PC-3 (cell line): ENCODE results near the gene PER2. TPM values are rescaled to one million over a fixed set of nuclear protein-coding genes. Genes with fewer than 3 reads are reported as not detected.

Experiments
- ATAC-seq: fragments of 200-7000 bp; cut with Tn5 transposase; 2 replicates; pipeline ENCODE4 v1.9.1; 2020; ENCODE audit warnings: mild to moderate bottlenecking, moderate library complexity
- BruUV-seq: library from RNA; stranded (reverse); fragments of 400-500 nt; replicated peaks from 2 replicates; lab custom pipeline; 2021; lab: Mats Ljungman, UMichigan
- CTCF ChIA-PET: fragments of 300-600 bp; sonication (Branson Sonifier 250); formaldehyde crosslinking; loops from one replicate; lab custom pipeline; 2022; ENCODE audit warnings: antibody characterized with exemption; lab: Charles Lee
- POLR2A ChIA-PET: fragments of 300-600 bp; sonication (Branson Sonifier 250); formaldehyde crosslinking; loops from one replicate; lab custom pipeline; 2022; ENCODE audit warnings: antibody characterized with exemption; ENCODE audit not compliant: unreplicated experiment; lab: Charles Lee
- DNase-seq: peaks from one replicate; pipeline ENCODE4 v3.0.0-alpha.2; 2015
- H2AFZ ChIP-seq: fragments of 300-600 bp; sonication (generic); 2 replicates; pipeline ENCODE4 v1.6.0; 2016; ENCODE audit warnings: antibody characterized with exemption, low read length
- H3F3A ChIP-seq: fragments of 300-600 bp; sonication (generic); one replicate; pipeline ENCODE4 v1.6.0; 2017; ENCODE audit warnings: antibody characterized with exemption, low read length, control low read depth, mild to moderate bottlenecking; ENCODE audit not compliant: unreplicated experiment
- H3K27ac ChIP-seq: fragments of 300-600 bp; sonication (generic); 2 replicates; pipeline ENCODE4 v1.5.1; 2016; ENCODE audit warnings: mild to moderate bottlenecking, low read length
- H3K27me3 ChIP-seq: fragments of 300-600 bp; sonication (generic); 2 replicates; pipeline ENCODE4 v1.6.1; 2016; ENCODE audit warnings: low read length, mixed read lengths
- H3K36me3 ChIP-seq: fragments of 300-600 bp; sonication (generic); 2 replicates; pipeline ENCODE4 v1.6.1; 2016; ENCODE audit warnings: low read depth, mixed run types, low read length, mixed read lengths
- H3K4me1 ChIP-seq: fragments of 300-600 bp; sonication (generic); 2 replicates; pipeline ENCODE4 v1.5.1; 2016; ENCODE audit warnings: low read length; ENCODE audit not compliant: insufficient read depth
- H3K4me2 ChIP-seq: fragments of 300-600 bp; sonication (generic); 2 replicates; pipeline ENCODE4 v1.6.0; 2016; ENCODE audit warnings: low read length
- H3K4me3 ChIP-seq: fragments of 300-600 bp; sonication (generic); 2 replicates; pipeline ENCODE4 v1.5.1; 2016; ENCODE audit warnings: mild to moderate bottlenecking, low read length, mixed read lengths
- H3K79me2 ChIP-seq: fragments of 300-600 bp; sonication (generic); 2 replicates; pipeline ENCODE4 v1.6.1; 2017; ENCODE audit warnings: low read length, mixed read lengths
- H3K9ac ChIP-seq: fragments of 300-600 bp; sonication (generic); 2 replicates; pipeline ENCODE4 v1.6.0; 2016; ENCODE audit warnings: mild to moderate bottlenecking, low read length
- H3K9me2 ChIP-seq: fragments of 300-600 bp; sonication (generic); replicated peaks from 2 replicates; pipeline ENCODE4 v1.6.1; 2016; ENCODE audit warnings: mixed run types, low read length, mixed read lengths
- H3K9me3 ChIP-seq: fragments of 300-600 bp; sonication (generic); 2 replicates; pipeline ENCODE4 v1.6.1; 2016; ENCODE audit warnings: low read length, mixed read lengths
- H4K20me1 ChIP-seq: fragments of 300-600 bp; sonication (generic); 2 replicates; pipeline ENCODE4 v1.6.1; 2016; ENCODE audit warnings: low read length, mixed read lengths
- EZH2 ChIP-seq: fragments of 300-600 bp; sonication (generic); IDR thresholded peaks from one replicate; pipeline ENCODE4 v1.6.1; 2017; ENCODE audit warnings: antibody characterized with exemption, mild to moderate bottlenecking, low read length; ENCODE audit not compliant: unreplicated experiment
- EZH2phosphoT487 ChIP-seq: fragments of 300-600 bp; sonication (generic); IDR thresholded peaks from 2 replicates; pipeline ENCODE4 v1.6.1; 2018; ENCODE audit warnings: mild to moderate bottlenecking, antibody characterized with exemption, low read length, borderline replicate concordance
- intact Hi-C: fragments of 100-400 bp; cut with micrococcal nuclease; formaldehyde crosslinking; loops from 2 replicates; pipeline ENCODE4 v1.9.0; 2023
- total RNA-seq: library from RNA; depleted of rRNA; stranded (reverse); fragments of >200 nt; gene quantifications from 2 replicates; pipeline ENCODE4 v1.2.3, GENCODE V29; 2014
- TF ChIP-seq, protein P1 (sequence below): fragments of 300-600 bp; sonication (generic); conservative IDR thresholded peaks from 2 replicates; pipeline ENCODE4 v1.5.1; 2017; ENCODE audit warnings: antibody characterized with exemption, low read depth, mild to moderate bottlenecking, low read length

Gene PER2
- total RNA-seq, 1 experiment from 2014 or later = 8.6 TPM

DNA sequence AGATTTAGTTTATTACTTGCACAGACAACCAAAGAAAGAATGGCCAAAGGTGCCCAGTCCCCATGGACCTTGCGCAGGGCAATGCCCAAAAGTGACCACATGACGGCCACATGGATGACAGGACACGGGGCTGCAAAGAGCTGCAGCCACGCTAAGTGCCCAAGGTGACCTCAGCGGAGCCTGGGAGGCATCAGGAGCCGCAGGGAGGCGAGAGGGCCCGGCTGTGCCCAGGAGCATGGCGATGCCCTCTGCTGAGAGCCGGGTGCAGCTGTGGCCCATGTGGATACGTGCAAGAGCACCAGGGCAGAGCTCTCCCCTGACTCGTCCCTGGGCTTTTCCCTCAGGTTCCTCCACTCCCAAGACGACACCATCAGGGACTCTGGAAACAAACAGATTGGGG, 63.3 kb downstream of the PER2 start:
- no peaks in the 10 kb centered on the region for H3K79me2 ChIP-seq
- no peak overlapping the region for H3K27ac ChIP-seq
- no peaks in the 10 kb centered on the region for H3K36me3 ChIP-seq
- H3K4me1 ChIP-seq = no peaks in the 10 kb centered on the region
- no peak; the same call in 1 of the 2 replicates for ATAC-seq
- ChIA-PET CTCF (no interaction called here), POLR2A (no interaction called here)
- no peak overlapping the region for H3K4me3 ChIP-seq
- intact Hi-C loops = no loop called here
- H3K9me3 ChIP-seq = no peaks in the 10 kb centered on the region
- TF ChIP-seq EZH2phosphoT487 (no peak), EZH2 (no peak)
- TF ChIP-seq, protein P1, sequence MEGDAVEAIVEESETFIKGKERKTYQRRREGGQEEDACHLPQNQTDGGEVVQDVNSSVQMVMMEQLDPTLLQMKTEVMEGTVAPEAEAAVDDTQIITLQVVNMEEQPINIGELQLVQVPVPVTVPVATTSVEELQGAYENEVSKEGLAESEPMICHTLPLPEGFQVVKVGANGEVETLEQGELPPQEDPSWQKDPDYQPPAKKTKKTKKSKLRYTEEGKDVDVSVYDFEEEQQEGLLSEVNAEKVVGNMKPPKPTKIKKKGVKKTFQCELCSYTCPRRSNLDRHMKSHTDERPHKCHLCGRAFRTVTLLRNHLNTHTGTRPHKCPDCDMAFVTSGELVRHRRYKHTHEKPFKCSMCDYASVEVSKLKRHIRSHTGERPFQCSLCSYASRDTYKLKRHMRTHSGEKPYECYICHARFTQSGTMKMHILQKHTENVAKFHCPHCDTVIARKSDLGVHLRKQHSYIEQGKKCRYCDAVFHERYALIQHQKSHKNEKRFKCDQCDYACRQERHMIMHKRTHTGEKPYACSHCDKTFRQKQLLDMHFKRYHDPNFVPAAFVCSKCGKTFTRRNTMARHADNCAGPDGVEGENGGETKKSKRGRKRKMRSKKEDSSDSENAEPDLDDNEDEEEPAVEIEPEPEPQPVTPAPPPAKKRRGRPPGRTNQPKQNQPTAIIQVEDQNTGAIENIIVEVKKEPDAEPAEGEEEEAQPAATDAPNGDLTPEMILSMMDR = no peak
- no peak for DNase-seq
- no peak overlapping the region for H3K4me2 ChIP-seq
- H3K9me2 ChIP-seq = no peaks in the 10 kb centered on the region
- H2AFZ ChIP-seq = no peak overlapping the region
- no TSS peak for BruUV-seq
- no peaks in the 10 kb centered on the region for H3F3A ChIP-seq
- no peaks in the 10 kb centered on the region for H4K20me1 ChIP-seq
- H3K27me3 ChIP-seq = no peaks in the 10 kb centered on the region
- H3K9ac ChIP-seq = no peak overlapping the region

DNA sequence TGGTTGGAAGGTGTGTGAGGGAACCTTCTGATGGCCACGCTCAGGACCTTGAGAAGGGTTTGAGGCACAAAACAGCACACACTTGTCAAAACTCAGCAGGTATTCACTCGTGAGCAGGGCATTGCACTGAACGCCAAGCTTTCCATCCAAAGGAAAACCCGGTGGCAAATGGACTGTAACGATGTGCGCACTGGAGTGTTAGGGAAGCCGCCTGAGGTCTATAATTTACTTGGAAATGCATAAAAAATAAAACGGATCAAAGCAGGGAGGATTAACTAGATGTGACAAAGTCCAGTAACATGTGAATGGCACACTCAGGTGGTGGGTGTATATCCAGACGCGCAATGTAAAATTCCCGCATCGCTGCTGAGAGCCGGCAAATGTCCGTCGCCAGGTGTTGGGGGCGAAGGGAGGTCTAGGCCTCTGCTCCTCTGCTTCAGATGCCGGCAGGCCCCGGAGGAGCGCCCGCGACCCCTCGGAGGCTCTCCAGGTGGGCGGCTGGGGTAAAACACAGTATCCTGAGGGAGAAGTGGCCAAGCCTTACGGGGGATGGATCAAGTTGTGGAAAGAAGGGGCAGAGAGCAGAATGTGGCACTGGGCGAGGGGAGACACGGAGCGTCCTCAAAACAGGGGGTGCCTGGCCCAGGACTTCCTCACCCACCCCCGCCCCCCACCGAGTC, 63.9 kb downstream of the PER2 start:
- H4K20me1 ChIP-seq = no peaks in the 10 kb centered on the region
- H3K36me3 ChIP-seq = no peaks in the 10 kb centered on the region
- ChIA-PET POLR2A (no interaction called here), CTCF (no interaction called here)
- H3K79me2 ChIP-seq = no peaks in the 10 kb centered on the region
- no peak for DNase-seq
- no peaks in the 10 kb centered on the region for H3F3A ChIP-seq
- H2AFZ ChIP-seq = no peak overlapping the region
- H3K9me3 ChIP-seq = no peaks in the 10 kb centered on the region
- ATAC-seq = no peak
- H3K9ac ChIP-seq = no peak overlapping the region
- H3K27me3 ChIP-seq = no peaks in the 10 kb centered on the region
- intact Hi-C loops = no loop called here
- no TSS peak for BruUV-seq
- no peak overlapping the region for H3K4me3 ChIP-seq
- H3K4me2 ChIP-seq = no peak overlapping the region
- TF ChIP-seq, protein P1 = no peak
- TF ChIP-seq EZH2 (no peak), EZH2phosphoT487 (no peak)
- no peaks in the 10 kb centered on the region for H3K4me1 ChIP-seq
- no peaks in the 10 kb centered on the region for H3K9me2 ChIP-seq
- H3K27ac ChIP-seq = no peak overlapping the region

DNA sequence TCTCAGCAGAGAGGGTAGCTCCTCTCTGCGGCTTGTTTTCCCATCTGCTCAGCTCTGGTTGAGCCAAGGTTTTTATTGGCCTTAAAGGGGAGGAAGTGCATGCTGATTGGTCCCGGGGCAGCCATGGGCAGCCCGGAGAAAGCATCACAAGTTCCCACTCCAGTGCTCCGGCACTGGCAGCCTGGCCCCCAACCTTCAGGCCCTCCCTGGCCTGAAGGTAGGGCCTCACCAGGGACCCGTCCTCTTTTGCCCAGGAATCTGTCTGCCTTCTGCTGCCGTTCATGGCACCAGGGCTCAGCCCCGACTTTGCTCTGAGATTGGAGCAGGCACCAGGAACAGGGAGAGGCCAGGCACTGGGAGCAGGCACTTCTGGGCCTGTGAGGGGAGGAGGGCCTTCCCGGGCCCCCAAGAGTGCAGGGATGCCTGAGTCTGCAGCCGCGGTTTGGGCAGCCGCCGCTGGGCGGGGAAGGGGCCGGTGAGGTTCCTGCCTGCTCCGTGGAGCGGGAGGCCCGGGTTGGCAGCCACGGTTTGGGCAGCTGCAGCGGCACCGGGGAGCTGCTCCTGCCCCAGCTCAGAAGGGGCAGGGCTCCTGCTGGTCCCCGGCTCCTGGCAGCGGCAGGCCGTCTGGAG, 67.4 kb downstream of the PER2 start:
- Histone ChIP-seq H4K20me1 (no peaks in the 10 kb centered on the region), H3K27me3 (no peaks in the 10 kb centered on the region), H3K27ac (no peak overlapping the region), H3K9me3 (no peaks in the 10 kb centered on the region), H3K4me1 (no peaks in the 10 kb centered on the region), H3K4me3 (no peak overlapping the region), H3K9me2 (no peaks in the 10 kb centered on the region), H3K36me3 (no peaks in the 10 kb centered on the region), H3K79me2 (no peaks in the 10 kb centered on the region), H3F3A (no peaks in the 10 kb centered on the region), H2AFZ (no peak overlapping the region), H3K4me2 (no peak overlapping the region), H3K9ac (no peak overlapping the region)
- POLR2A ChIA-PET = no interaction called here
- CTCF ChIA-PET = no interaction called here
- intact Hi-C loops = no loop called here
- TF ChIP-seq EZH2 = no peak
- no peak for TF ChIP-seq EZH2phosphoT487
- TF ChIP-seq, protein P1 = no peak
- BruUV-seq = no TSS peak
- ATAC-seq (no peak), DNase-seq (no peak)
